VCaP (cell line): ENCODE data around the gene ARID4B.

ENCODE experiments used
- H3K27ac ChIP-seq: fragments of 450-650 bp; 2 replicates; pipeline ENCODE4 v1.5.1; 2017
- CTCF ChIP-seq: fragments of 450-650 bp; conservative IDR thresholded peaks from 2 replicates; pipeline ENCODE4 v1.5.1; 2017; ENCODE audit warnings: mild to moderate bottlenecking, moderate library complexity

Gene ARID4B

GRCh38 chr1:235326719-235327558 is 1.0 kb downstream of the ARID4B start:
- peak overlapping the region; percentile 97 for H3K27ac ChIP-seq
- no peak for TF ChIP-seq CTCF

GRCh38 chr1:235325854-235326253 is 2.1 kb downstream of the ARID4B start:
- TF ChIP-seq CTCF, result no peak
- H3K27ac ChIP-seq, result peak overlapping the region; percentile 97; the same call in 1 of the 2 replicates

GRCh38 chr1:235325139-235325538 is 2.8 kb downstream of the ARID4B start:
- peak overlapping the region; percentile 97; the same call in 1 of the 2 replicates for H3K27ac ChIP-seq
- TF ChIP-seq CTCF, result no peak

GRCh38 chr1:235324296-235324695 is 3.7 kb downstream of the ARID4B start:
- no peak overlapping the region; the same call in 1 of the 2 replicates for H3K27ac ChIP-seq
- TF ChIP-seq CTCF, result no peak

GRCh38 chr1:235320521-235321179 is 7.3 kb downstream of the ARID4B start:
- no peak for TF ChIP-seq CTCF

GRCh38 chr1:235319255-235319654 is 8.7 kb downstream of the ARID4B start:
- no peak overlapping the region for H3K27ac ChIP-seq
- TF ChIP-seq CTCF, result no peak

More at GRCh38 chr1:235320521-235321179, 7.3 kb downstream of the ARID4B start:
- no peak overlapping the region for H3K27ac ChIP-seq

- H3K27ac ChIP-seq, result peak overlapping the region; percentile 13; the same call in 1 of the 2 replicates
- no peak for TF ChIP-seq CTCF
Observed at GRCh38 chr1:235317168-235317567, 10.8 kb downstream of the ARID4B start.
